Sciatic nerve (tissue), 2 donors: ENCODE data around the gene INSYN1. TPM values are rescaled to one million over a fixed set of nuclear protein-coding genes. Genes with fewer than 3 reads are reported as not detected.

ENCODE experiments used
- ATAC-seq: fragments of 200-7000 bp; cut with Tn5 transposase; one replicate; pipeline ENCODE4 v1.9.1; 2020; ENCODE audit warnings: mild to moderate bottlenecking, moderate library complexity
- DNase-seq: peaks from one replicate; pipeline ENCODE4 v3.0.0-alpha.2; 2020; ENCODE audit warnings: low spot score
- intact Hi-C: fragments of 100-400 bp; cut with DNase I; formaldehyde crosslinking; loops from one replicate; pipeline ENCODE4 v1.14.2; 2022
- total RNA-seq: library from RNA; stranded (reverse); fragmentation: NEBNext Ultra II Directional; extraction: Animal tissue kit (Norgen Biotek cat#: 25700); gene quantifications from one replicate; pipeline ENCODE4 v1.2.1, GENCODE V29; 2021
- donor health status: DM: no; HTN: no; CAD: no.
- donor health status: DM: no; HTN: no; CAD: no.

Gene INSYN1
- total RNA-seq, 1 donor from 2014 or later = 7.8 TPM

- intact Hi-C loops = no loop called here
- ATAC-seq = no peak
- no peak for DNase-seq
These were observed 28.1 kb upstream of the INSYN1 start for GRCh38 chr15:73781038-73781925.

- ATAC-seq (no peak), DNase-seq (no peak)
- intact Hi-C loops = no loop called here
These were observed 26.8 kb upstream of the INSYN1 start for GRCh38 chr15:73779974-73780373.

GRCh38 chr15:73777741-73778140 lies 24.6 kb upstream of the INSYN1 start:
- ATAC-seq (no peak), DNase-seq (no peak)
- intact Hi-C loops = no loop called here

- ATAC-seq (no peak), DNase-seq (no peak)
- intact Hi-C loops = no loop called here
These were observed 20.3 kb upstream of the INSYN1 start for GRCh38 chr15:73773428-73773827.

GRCh38 chr15:73771385-73772045 lies 18.4 kb upstream of the INSYN1 start:
- intact Hi-C loops = no loop called here
- ATAC-seq = no peak
- DNase-seq = no peak

GRCh38 chr15:73770050-73770449 lies 16.9 kb upstream of the INSYN1 start:
- no peak for DNase-seq
- intact Hi-C loops = no loop called here
- no peak for ATAC-seq

GRCh38 chr15:73767806-73768501 lies 14.8 kb upstream of the INSYN1 start:
- DNase-seq = no peak
- no peak for ATAC-seq
- intact Hi-C loops = no loop called here

GRCh38 chr15:73766598-73766997 lies 13.4 kb upstream of the INSYN1 start:
- intact Hi-C loops = no loop called here
- ATAC-seq (no peak), DNase-seq (no peak)

GRCh38 chr15:73765778-73766177 lies 12.6 kb upstream of the INSYN1 start:
- DNase-seq (no peak), ATAC-seq (no peak)
- intact Hi-C loops = no loop called here

GRCh38 chr15:73763931-73764330 lies 10.8 kb upstream of the INSYN1 start:
- DNase-seq (no peak), ATAC-seq (peak; percentile 67)
- intact Hi-C loops = no loop called here

- DNase-seq (no peak), ATAC-seq (no peak)
- intact Hi-C loops = no loop called here
These were observed 7.5 kb upstream of the INSYN1 start for GRCh38 chr15:73760330-73761329.

- intact Hi-C loops = no loop called here
- no peak for ATAC-seq
- DNase-seq = no peak
These were observed 5.3 kb upstream of the INSYN1 start for GRCh38 chr15:73758461-73758860.

- DNase-seq = no peak
- no peak for ATAC-seq
- intact Hi-C loops = no loop called here
These were observed 4.4 kb upstream of the INSYN1 start for GRCh38 chr15:73757571-73757970.

GRCh38 chr15:73756947-73757513 lies 3.9 kb upstream of the INSYN1 start:
- intact Hi-C loops = no loop called here
- no peak for ATAC-seq

GRCh38 chr15:73756390-73756789 lies 3.2 kb upstream of the INSYN1 start:
- ATAC-seq = no peak
- intact Hi-C loops = no loop called here
- no peak for DNase-seq

More at GRCh38 chr15:73756947-73757513, 3.9 kb upstream of the INSYN1 start:
- no peak for DNase-seq

- no peak for DNase-seq
- intact Hi-C loops = no loop called here
- ATAC-seq = no peak
These were observed 2.8 kb upstream of the INSYN1 start for GRCh38 chr15:73755946-73756345.

GRCh38 chr15:73755481-73755880 lies 2.3 kb upstream of the INSYN1 start:
- intact Hi-C loops = no loop called here
- ATAC-seq = no peak
- no peak for DNase-seq

GRCh38 chr15:73754461-73754860 lies 1.3 kb upstream of the INSYN1 start:
- intact Hi-C loops = no loop called here
- ATAC-seq (no peak), DNase-seq (no peak)
